WTC11 (cell line): ENCODE data around the gene L3MBTL1.

ENCODE experiments used
- CREB1 ChIP-seq: sonication (generic); formaldehyde crosslinking; IDR thresholded peaks from 2 replicates; pipeline ENCODE4 v1.8.0; 2023; ENCODE audit warnings: mild to moderate bottlenecking, missing genetic modification reagents
- CTCF ChIP-seq: fragments of 200-600 bp; IDR thresholded peaks from 2 replicates; pipeline ENCODE4 v1.8.0; 2022; ENCODE audit warnings: antibody characterized with exemption
- GABPB1 ChIP-seq: sonication (generic); formaldehyde crosslinking; IDR thresholded peaks from 2 replicates; pipeline ENCODE4 v1.8.1; 2023; ENCODE audit warnings: mild to moderate bottlenecking, missing genetic modification reagents
- NFYB ChIP-seq: sonication (generic); formaldehyde crosslinking; conservative IDR thresholded peaks from 2 replicates; pipeline ENCODE4 v1.8.0; 2022; ENCODE audit warnings: low read depth, missing genetic modification reagents
- ZNF671 ChIP-seq: fragments of 250-450 bp; sonication (Bioruptor Pico); IDR thresholded peaks from 2 replicates; pipeline ENCODE4 v1.8.0; 2021; ENCODE audit warnings: mild to moderate bottlenecking
- TF ChIP-seq, protein P1 (sequence below): sonication (generic); formaldehyde crosslinking; IDR thresholded peaks from 2 replicates; pipeline ENCODE4 v1.8.1; 2023; ENCODE audit warnings: mild to moderate bottlenecking, missing genetic modification reagents, moderate library complexity

- TF ChIP-seq, protein P1, sequence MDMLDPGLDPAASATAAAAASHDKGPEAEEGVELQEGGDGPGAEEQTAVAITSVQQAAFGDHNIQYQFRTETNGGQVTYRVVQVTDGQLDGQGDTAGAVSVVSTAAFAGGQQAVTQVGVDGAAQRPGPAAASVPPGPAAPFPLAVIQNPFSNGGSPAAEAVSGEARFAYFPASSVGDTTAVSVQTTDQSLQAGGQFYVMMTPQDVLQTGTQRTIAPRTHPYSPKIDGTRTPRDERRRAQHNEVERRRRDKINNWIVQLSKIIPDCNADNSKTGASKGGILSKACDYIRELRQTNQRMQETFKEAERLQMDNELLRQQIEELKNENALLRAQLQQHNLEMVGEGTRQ (CRISPR knock-in tag): no peak
- TF ChIP-seq CTCF (no peak), CREB1 (no peak), GABPB1 (no peak), NFYB (CRISPR knock-in tag) (no peak), ZNF671 (CRISPR knock-in tag) (no peak)
Measured at GRCh38 chr20:43564993-43565757, 57.7 kb downstream of the L3MBTL1 start.
